ENCODE results near the gene MYL5.
"Not testable (repeated sequence)": the region's sequence is repeated elsewhere in the genome, so short reads cannot be mapped to it uniquely, and the experiment has no call there.

The MYL5 gene

GRCh38 chr4:730511-730910, 56.2 kb downstream of the MYL5 start:
- DNase-seq, result no peak

GRCh38 chr4:730946-731904, 56.9 kb downstream of the MYL5 start:
- not testable (repeated sequence) for DNase-seq
